ENCODE data around the gene TBCC.

TBCC gene

GRCh38 chr6:42745640-42746462 lies at the start of gene TBCC:
Gene TBCC, minus strand, starts transcription at chr6:42746103. Its CDS starts 30 bp downstream, at chr6:42746073.
- peak; percentile 79 for DNase-seq

- no peak for DNase-seq
Observed at GRCh38 chr6:42795651-42796050, 49.7 kb upstream of the TBCC start.

GRCh38 chr6:42791706-42792320 lies 45.9 kb upstream of the TBCC start:
- no peak for DNase-seq

- no peak for DNase-seq
Observed at GRCh38 chr6:42790549-42791181, 44.8 kb upstream of the TBCC start.

- no peak for DNase-seq
Observed at GRCh38 chr6:42788671-42789070, 42.8 kb upstream of the TBCC start.

GRCh38 chr6:42787063-42787472 lies 41.2 kb upstream of the TBCC start:
- no peak for DNase-seq

- DNase-seq, result no peak
Observed at GRCh38 chr6:42786525-42786985, 40.7 kb upstream of the TBCC start.

GRCh38 chr6:42784717-42785498 lies 39.0 kb upstream of the TBCC start:
- DNase-seq, result no peak

GRCh38 chr6:42783876-42784642 lies 38.2 kb upstream of the TBCC start:
- DNase-seq, result no peak

- DNase-seq, result no peak
Observed at GRCh38 chr6:42783177-42783875, 37.4 kb upstream of the TBCC start.

GRCh38 chr6:42782689-42783176 lies 36.8 kb upstream of the TBCC start:
- peak; percentile 25 for DNase-seq

- peak; percentile 5 for DNase-seq
Observed at GRCh38 chr6:42781796-42782688, 36.1 kb upstream of the TBCC start, which contains the start of gene BICRAL. Gene BICRAL, plus strand, starts transcription at chr6:42782052. Its CDS starts 39,971 bp downstream, at chr6:42822023.

GRCh38 chr6:42781546-42781795 lies 35.6 kb upstream of the TBCC start:
- no peak for DNase-seq

GRCh38 chr6:42779521-42779920 lies 33.6 kb upstream of the TBCC start:
- no peak for DNase-seq

GRCh38 chr6:42778122-42778521 lies 32.2 kb upstream of the TBCC start:
- no peak for DNase-seq

GRCh38 chr6:42777126-42777822 lies 31.4 kb upstream of the TBCC start:
- DNase-seq, result no peak

GRCh38 chr6:42774821-42775487 lies 29.1 kb upstream of the TBCC start:
- DNase-seq, result peak; percentile 70

GRCh38 chr6:42774201-42774600 lies 28.3 kb upstream of the TBCC start:
- no peak for DNase-seq

- DNase-seq, result no peak
Observed at GRCh38 chr6:42771741-42772100, 25.8 kb upstream of the TBCC start.
